B cell (primary cell): ENCODE results near the gene LSS.

Experiments
- CTCF ChIP-seq: fragments of 200-600 bp; IDR thresholded peaks from one replicate; pipeline ENCODE4 v1.8.0; 2022; ENCODE audit warnings: antibody characterized with exemption, mild to moderate bottlenecking
- EZH2 ChIP-seq: IDR thresholded peaks from 2 replicates; pipeline ENCODE4 v1.6.1; 2012; ENCODE audit warnings: borderline replicate concordance, low read depth, mild to moderate bottlenecking, moderate library complexity, low read length; ENCODE audit not compliant: insufficient read depth, poor library complexity, severe bottlenecking

- no peak for TF ChIP-seq CTCF
- TF ChIP-seq EZH2 = no peak
Observed at GRCh38 chr21:46253610-46254124, 25.1 kb upstream of the LSS start.
